HG03469 (cell line): ENCODE data around the gene LEMD1.
"Not testable (repeated sequence)": the region's sequence is repeated elsewhere in the genome, so short reads cannot be mapped to it uniquely, and the experiment has no call there.

Experiments
- ATAC-seq: cut with Tn5 transposase; IDR thresholded peaks from one replicate; pipeline ENCODE4 v1.9.1; 2021; ENCODE audit warnings: mild to moderate bottlenecking, moderate library complexity, moderate number of reproducible peaks; ENCODE audit not compliant: unreplicated experiment

LEMD1 gene

GRCh38 chr1:205432116-205432515, 10.3 kb upstream of the LEMD1 start:
- ATAC-seq: no peak

GRCh38 chr1:205430696-205431305, 8.9 kb upstream of the LEMD1 start:
- no peak for ATAC-seq

- no peak for ATAC-seq
These were observed 8.2 kb upstream of the LEMD1 start for GRCh38 chr1:205429762-205430695.

- no peak for ATAC-seq
These were observed 3.2 kb upstream of the LEMD1 start for GRCh38 chr1:205424901-205425600.

- ATAC-seq: no peak
These were observed 2.1 kb upstream of the LEMD1 start for GRCh38 chr1:205423814-205424399.

- no peak for ATAC-seq
These were observed 1.3 kb upstream of the LEMD1 start for GRCh38 chr1:205422993-205423642.

- ATAC-seq: no peak
These were observed 918 bp downstream of the LEMD1 start for GRCh38 chr1:205420938-205421337.

- no peak for ATAC-seq
These were observed 3.8 kb downstream of the LEMD1 start for GRCh38 chr1:205417870-205418635.

GRCh38 chr1:205416322-205416721, 5.5 kb downstream of the LEMD1 start:
- ATAC-seq: no peak

GRCh38 chr1:205410581-205411298, 11.1 kb downstream of the LEMD1 start:
- ATAC-seq: no peak

GRCh38 chr1:205407970-205408369, 13.9 kb downstream of the LEMD1 start:
- ATAC-seq: no peak

GRCh38 chr1:205406252-205406651, 15.6 kb downstream of the LEMD1 start:
- not testable (repeated sequence) for ATAC-seq

- ATAC-seq: not testable (repeated sequence)
These were observed 17.4 kb downstream of the LEMD1 start for GRCh38 chr1:205404484-205404883.

GRCh38 chr1:205398586-205398985, 23.3 kb downstream of the LEMD1 start:
- ATAC-seq: no peak

- no peak for ATAC-seq
These were observed 24.8 kb downstream of the LEMD1 start for GRCh38 chr1:205396967-205397616.

GRCh38 chr1:205395616-205396015, 26.2 kb downstream of the LEMD1 start:
- no peak for ATAC-seq

GRCh38 chr1:205392650-205393049, 29.2 kb downstream of the LEMD1 start:
- ATAC-seq: no peak

GRCh38 chr1:205391386-205391785, 30.5 kb downstream of the LEMD1 start:
- ATAC-seq: no peak

GRCh38 chr1:205387845-205388244, 34.0 kb downstream of the LEMD1 start:
- ATAC-seq: no peak
